Heart left ventricle (tissue), 13 donors: Measurements from ENCODE around the gene ELMOD1.

Experiments used
- CTCF ChIP-seq, 12 donors: fragments of 200-600 bp; sonication (generic) in 4 of 12; IDR thresholded peaks; one replicate each; pipeline versions ENCODE4 v1.5.0 to v1.8.0; 2018 to 2022; ENCODE audit warnings: antibody characterized with exemption in 12 of 12, mild to moderate bottlenecking in 5 of 12
- POLR2A ChIP-seq, 2 donors: fragments of 450-650 bp; IDR thresholded peaks; one replicate each; pipeline ENCODE4 v1.6.1; 2017; ENCODE audit warnings: antibody characterized with exemption in 2 of 2, mild to moderate bottlenecking in 2 of 2, moderate library complexity in 2 of 2
- donor health status: ischemic (EF 13 %, LVEDD 7.1; RV severe dilation, severe dysfunction).
- donor health status: DM: no; HTN: yes; CAD: no.
- donor health status: DM: no; HTN: no; CAD: no.
- donor health status: ischemic (EF 25% LVEDD 6.9; RV normal size, moderate dysfunction).
- donor health status: ischemic (EF 25% LVEDD 5.7; RV mildly dilated, moderate dysfunction).
- donor health status: ischemic (EF 35%, LVEDD 5.7; RV mildly dilated, moderate dysfunction).
- donor health status: nonischemic (EF 11% LVEDD 7.7; RV severe dilation, severe dysfunction).
- donor health status: DM: yes; HTN: yes; CAD: no.
- donor health status: PGD.
- donor health status: ischemic (EF 29% LVEDD 5.4; RV normal size, mild dysfunction).
- donor health status: nonischemic (EF 23%, LVEDD 6.1; RV moderate dilation, normal function).

DNA sequence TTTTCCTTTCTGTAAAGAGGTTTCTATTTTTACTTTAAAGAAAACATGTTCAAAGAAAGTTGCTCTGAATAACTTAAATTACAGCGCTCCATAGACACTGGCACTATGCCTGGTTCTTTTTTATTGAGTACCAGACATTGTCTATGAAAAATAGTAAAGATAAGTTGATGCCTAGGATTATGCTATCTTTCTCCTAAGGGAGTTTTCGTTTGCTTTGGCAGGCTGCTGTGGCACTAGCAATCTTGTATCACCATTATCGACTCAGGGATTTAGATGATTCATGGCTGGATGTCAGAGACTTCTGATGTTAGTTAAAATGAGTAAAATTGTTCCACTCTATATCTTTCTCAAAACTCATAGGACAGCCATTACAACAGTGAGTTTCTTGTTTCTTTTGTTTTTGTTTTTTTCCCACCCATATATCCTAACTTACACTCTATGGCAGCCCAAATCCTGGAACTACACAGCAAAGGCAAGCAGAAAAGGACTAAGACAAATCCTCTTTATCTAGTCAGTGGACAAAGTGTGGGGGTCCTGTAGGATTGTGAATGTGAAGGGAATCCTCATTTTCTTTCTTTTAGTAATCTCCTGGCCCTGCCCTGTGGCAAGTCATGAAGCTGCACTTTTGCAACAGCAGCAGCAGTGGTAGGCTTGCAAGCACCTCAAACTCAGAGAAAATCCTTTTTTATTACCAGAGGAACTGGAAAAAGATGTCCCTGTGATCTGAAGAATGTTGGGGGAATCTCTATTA, 100.2 kb downstream of the ELMOD1 start:
- TF ChIP-seq POLR2A (IDR thresholded peaks at IDR 0.05) (no peak), CTCF (IDR thresholded peaks at IDR 0.05) (no peak)
